HepG2 (cell line): ENCODE results near the gene KLRK1. TPM values are rescaled to one million over a fixed set of nuclear protein-coding genes. Genes with fewer than 3 reads are reported as not detected.

Source experiments
- ATAC-seq: fragments of 200-7000 bp; cut with Tn5 transposase; 3 replicates; pipeline ENCODE4 v1.9.1; 2020; ENCODE audit warnings: mild to moderate bottlenecking, moderate library complexity
- BruUV-seq: library from RNA; stranded (reverse); fragments of 400-500 nt; replicated peaks from 2 replicates; lab custom pipeline; 2021; lab: Mats Ljungman, UMichigan
- CTCF ChIA-PET: fragments of 300-600 bp; formaldehyde crosslinking; extraction: SDS; loops from one replicate; lab custom pipeline; 2021; ENCODE audit warnings: low total read pairs, inconsistent platforms, low intra/inter-chr PET ratio; lab: Yijun Ruan, JAX
- POLR2A ChIA-PET: fragments of 350-600 bp; sonication (Branson Sonifier 250); formaldehyde crosslinking; loops from one replicate; lab custom pipeline; 2020; ENCODE audit warnings: antibody characterized with exemption, inconsistent platforms; lab: Yijun Ruan, JAX
- DNase-seq: peaks from one replicate; pipeline ENCODE4 v3.0.0-alpha.2; 2015; ENCODE audit warnings: low spot score
- FAIRE-seq: peaks from 3 replicates; lab custom pipeline; 2011; peaks lifted over from hg19 to GRCh38; lab: Jason Lieb, UNC
- H2AFZ ChIP-seq: one replicate; pipeline ENCODE4 v1.6.1; 2011; ENCODE audit warnings: low read length, inconsistent platforms
- H3K27ac ChIP-seq: fragments of 300-600 bp; 3 replicates; pipeline ENCODE4 v1.8.0; 2011; ENCODE audit warnings: mixed run types, mild to moderate bottlenecking, mixed read lengths, low read length, inconsistent platforms; ENCODE audit not compliant: insufficient read depth; ENCODE audit errors: extremely low read length
- H3K27me3 ChIP-seq, 2 experiments: fragments of 200-600 bp in 1 of 2; 2 replicates in 1 of 2; 3 replicates in 1 of 2; pipeline versions ENCODE4 v1.6.0 to v1.8.0; 2011; ENCODE audit warnings: low read length in 2 of 2, mild to moderate bottlenecking in 2 of 2, moderate library complexity in 2 of 2, inconsistent platforms in 1 of 2; ENCODE audit not compliant: insufficient read depth in 2 of 2, control insufficient read depth in 1 of 2
- H3K36me3 ChIP-seq, 2 experiments: fragments of 200-600 bp in 1 of 2; replicated peaks in 1 of 2; 2 replicates in 1 of 2; 3 replicates in 1 of 2; pipeline versions ENCODE4 v1.5.1 to v1.8.0; 2011; ENCODE audit warnings: low read length in 2 of 2, inconsistent platforms in 1 of 2; ENCODE audit not compliant: insufficient read depth in 2 of 2, control insufficient read depth in 1 of 2
- H3K4me1 ChIP-seq: 2 replicates; pipeline ENCODE4 v1.5.1; 2012; ENCODE audit warnings: low read length, inconsistent platforms; ENCODE audit not compliant: insufficient read depth
- H3K4me2 ChIP-seq: 2 replicates; pipeline ENCODE4 v1.6.0; 2011; ENCODE audit warnings: low read depth, low read length, inconsistent platforms
- H3K4me3 ChIP-seq, 3 experiments: fragments of 200-600 bp in 1 of 3; sonication (generic), shearing (Covaris generic) in 1 of 3; replicated peaks in 1 of 3; 2 replicates each; pipeline ENCODE4 v1.5.1; 2011 to 2016; ENCODE audit warnings: low read length in 3 of 3, inconsistent platforms in 2 of 3, low read depth in 2 of 3, mild to moderate bottlenecking in 2 of 3, control low read depth in 1 of 3, mixed read lengths in 1 of 3; ENCODE audit not compliant: insufficient read depth in 1 of 3
- H3K79me2 ChIP-seq: one replicate; pipeline ENCODE4 v1.6.1; 2011; ENCODE audit warnings: low read length, inconsistent platforms; ENCODE audit not compliant: insufficient read depth
- H3K9ac ChIP-seq: 2 replicates; pipeline ENCODE4 v1.6.0; 2011; ENCODE audit warnings: mild to moderate bottlenecking, low read depth, low read length, inconsistent platforms; ENCODE audit not compliant: insufficient read depth
- H3K9me3 ChIP-seq: 2 replicates; pipeline ENCODE4 v1.5.1; 2012; ENCODE audit warnings: mild to moderate bottlenecking, low read length
- H4K20me1 ChIP-seq: 2 replicates; pipeline ENCODE4 v1.6.0; 2011; ENCODE audit warnings: inconsistent platforms, mild to moderate bottlenecking, low read length, moderate library complexity; ENCODE audit not compliant: insufficient read depth
- BHLHE40 ChIP-seq: IDR thresholded peaks from 2 replicates; pipeline ENCODE4 v1.6.1; 2011; ENCODE audit warnings: low read length, improper control_type of control experiment
- CEBPZ ChIP-seq: IDR thresholded peaks from 2 replicates; pipeline ENCODE4 v1.6.1; 2012; ENCODE audit warnings: low read length, improper control_type of control experiment
- FOXO1 ChIP-seq: sonication (generic); formaldehyde crosslinking; IDR thresholded peaks from 2 replicates; pipeline ENCODE4 v1.4.0; 2020; ENCODE audit warnings: missing genetic modification reagents
- GZF1 ChIP-seq: sonication (generic); formaldehyde crosslinking; IDR thresholded peaks from 2 replicates; pipeline ENCODE4 v1.5.1; 2020; ENCODE audit warnings: mild to moderate bottlenecking, missing genetic modification reagents
- MBNL3 ChIP-seq: fragments of 250-450 bp; sonication (Bioruptor Pico); conservative IDR thresholded peaks from 2 replicates; pipeline ENCODE4 v1.8.0; 2022; ENCODE audit warnings: mild to moderate bottlenecking, inconsistent platforms
- NBN ChIP-seq: fragments of 450-650 bp; conservative IDR thresholded peaks from 2 replicates; pipeline ENCODE4 v1.6.1; 2017
- REST ChIP-seq, 2 experiments: IDR thresholded peaks; 2 replicates each; pipeline ENCODE4 v1.6.1; 2011 to 2012; ENCODE audit warnings: low read length in 2 of 2, borderline replicate concordance in 1 of 2, low read depth in 1 of 2, mild to moderate bottlenecking in 1 of 2, moderate library complexity in 1 of 2
- SMAD3 ChIP-seq: sonication (generic); formaldehyde crosslinking; IDR thresholded peaks from 2 replicates; pipeline ENCODE4 v1.4.0; 2020; ENCODE audit warnings: missing genetic modification reagents
- STAG1 ChIP-seq: sonication (generic); formaldehyde crosslinking; IDR thresholded peaks from 2 replicates; pipeline ENCODE4 v1.4.0; 2020; ENCODE audit warnings: missing genetic modification reagents
- TAF1 ChIP-seq: sonication (generic); formaldehyde crosslinking; IDR thresholded peaks from 2 replicates; pipeline ENCODE4 v1.4.0; 2020; ENCODE audit warnings: missing genetic modification reagents
- ZFP37 ChIP-seq: sonication (generic); formaldehyde crosslinking; IDR thresholded peaks from 2 replicates; pipeline ENCODE4 v1.4.0; 2020; ENCODE audit warnings: missing genetic modification reagents, borderline replicate concordance
- ZNF138 ChIP-seq: sonication (generic); formaldehyde crosslinking; IDR thresholded peaks from 2 replicates; pipeline ENCODE4 v1.5.0; 2020; ENCODE audit warnings: mild to moderate bottlenecking, low read depth, missing genetic modification reagents
- ZNF331 ChIP-seq: sonication (generic); formaldehyde crosslinking; IDR thresholded peaks from 2 replicates; pipeline ENCODE4 v1.4.0; 2020; ENCODE audit warnings: missing genetic modification reagents
- ZNF354B ChIP-seq: sonication (generic); formaldehyde crosslinking; IDR thresholded peaks from 2 replicates; pipeline ENCODE4 v1.8.0; 2022; ENCODE audit warnings: mild to moderate bottlenecking, missing genetic modification reagents
- ZNF383 ChIP-seq: sonication (generic); formaldehyde crosslinking; IDR thresholded peaks from 2 replicates; pipeline ENCODE4 v1.4.0; 2020; ENCODE audit warnings: missing genetic modification reagents, mild to moderate bottlenecking, borderline replicate concordance
- ZNF432 ChIP-seq: sonication (generic); formaldehyde crosslinking; IDR thresholded peaks from 2 replicates; pipeline ENCODE4 v1.5.0; 2020; ENCODE audit warnings: missing genetic modification reagents, mild to moderate bottlenecking, borderline replicate concordance
- ZNF607 ChIP-seq: sonication (generic); formaldehyde crosslinking; IDR thresholded peaks from 2 replicates; pipeline ENCODE4 v1.5.1; 2020; ENCODE audit warnings: missing genetic modification reagents, mild to moderate bottlenecking, borderline replicate concordance
- WGBS: methylation state at CpG from one replicate; pipeline ENCODE4 v1.1.6; 2017; ENCODE audit warnings: low lambda C conversion rate; 5-methylcytosine and 5-hydroxymethylcytosine counted together
- in situ Hi-C: cut with HindIII; loops from 2 replicates; pipeline ENCODE4 v1.10.0; 2017; ENCODE audit warnings: low pct_unique_long_range_greater_than_20kb; ENCODE audit not compliant: extremely low pct_ligation_motif_present
- intact Hi-C: fragments of 100-400 bp; cut with micrococcal nuclease; formaldehyde crosslinking; loops from one replicate; pipeline ENCODE4 v1.10.0; 2022; ENCODE audit not compliant: unreplicated experiment
- polyA plus RNA-seq, 8 experiments: library from polyadenylated mRNA; depleted of rRNA in 3 of 8; stranded (reverse) in 7 of 8; unstranded in 1 of 8; fragments of >200 nt; fragmentation: Illumina TruSeq in 4 of 8; extraction: Trizol in 4 of 8; gene quantifications; 2 replicates each; pipeline versions ENCODE4 v1.2.1 to v1.2.3, GENCODE V29; 2011 to 2016; ENCODE audit warnings: low read depth in 4 of 8, missing spikeins in 1 of 8, mixed read lengths in 1 of 8; ENCODE audit not compliant: insufficient read depth in 1 of 8
- total RNA-seq, 5 experiments: library from RNA; depleted of rRNA; stranded (reverse); fragments of >200 nt; fragmentation: Illumina TruSeq; extraction: Trizol; gene quantifications; 2 replicates each; pipeline ENCODE4 v1.2.3, GENCODE V29; 2016; ENCODE audit warnings: low read depth in 1 of 5

Gene KLRK1
- total and polyA plus RNA-seq, 2 of the 13 experiments (the other 11 are each of a cell fraction or from before 2014, with no cell fraction given), result not detected

GRCh38 chr12:10363914-10364814 lies 25.7 kb downstream of the KLRK1 start:
- in situ Hi-C loops, result no loop called here
- DNase-seq (peak; percentile 18), FAIRE-seq (peak; percentile 28), ATAC-seq (peak; percentile 86)
- under 1% methylated on average over 14 of the region's 19 CpGs for WGBS
- POLR2A ChIA-PET, result interaction anchor here (0.9 to 1.1 kb wide), 2 partner anchors 32 to 152 kb away, joined by 3 to 4 read pairs; partner anchors contain the start of gene GABARAPL1
- Histone ChIP-seq H4K20me1 (no peaks in the 10 kb centered on the region), H3K9ac (peak overlapping the region; percentile 64; the same call in 1 of the 2 replicates), H3K4me3 (peak overlapping the region; percentile 74 to 82 (median 78)), H3K4me1 (peaks cover 24% of the 10 kb centered on the region), H3K79me2 (no peaks in the 10 kb centered on the region), H3K27ac (peak overlapping the region; percentile 0), H3K27me3 (no peaks in the 10 kb centered on the region; a peak in 1 of 5 replicates), H3K36me3 (no peaks in the 10 kb centered on the region), H3K4me2 (peak overlapping the region; percentile 84), H2AFZ (peak overlapping the region; percentile 100), H3K9me3 (no peaks in the 10 kb centered on the region)
- intact Hi-C loops, result no loop called here
- BruUV-seq, result no TSS peak
- CTCF ChIA-PET, result no interaction called here
- TF ChIP-seq TAF1 (CRISPR knock-in tag) (peak; percentile 48), ZNF354B (no peak), ZNF331 (CRISPR knock-in tag) (no peak), MBNL3 (CRISPR knock-in tag) (no peak), GZF1 (CRISPR knock-in tag) (peak; percentile 43; the same call in 1 of the 2 replicates), ZNF432 (CRISPR knock-in tag) (no peak), NBN (no peak), ZNF383 (CRISPR knock-in tag) (no peak), SMAD3 (no peak), FOXO1 (CRISPR knock-in tag) (no peak), BHLHE40 (no peak), STAG1 (CRISPR knock-in tag) (no peak), ZFP37 (CRISPR knock-in tag) (no peak), ZNF138 (CRISPR knock-in tag) (no peak), ZNF607 (CRISPR knock-in tag) (0 out of 2 replicates have a peak, but pooled peaks have one; percentile 24), REST (IDR thresholded peaks at IDR 0.05; ENCODE audit: borderline replicate concordance in 1 of 2, low read depth in 1 of 2, low read length in 2 of 2) (no peak), CEBPZ (no peak)
